Upper lobe of left lung (tissue), 4 donors: ENCODE results near the gene APCDD1.

Experiments used
- POLR2A ChIP-seq, 4 donors: fragments of 450-650 bp; IDR thresholded peaks; one replicate each; pipeline ENCODE4 v1.5.1; 2016 to 2017; ENCODE audit warnings: antibody characterized with exemption in 4 of 4, mild to moderate bottlenecking in 2 of 4
- TF ChIP-seq, protein P1 (sequence below), 6 experiments: fragments of 450-650 bp in 4 of 6; fragments of 200-600 bp in 2 of 6; sonication (generic) in 2 of 6; IDR thresholded peaks; one replicate each; pipeline ENCODE4 v1.5.1; 2016 to 2019; ENCODE audit warnings: antibody characterized with exemption in 6 of 6

DNA sequence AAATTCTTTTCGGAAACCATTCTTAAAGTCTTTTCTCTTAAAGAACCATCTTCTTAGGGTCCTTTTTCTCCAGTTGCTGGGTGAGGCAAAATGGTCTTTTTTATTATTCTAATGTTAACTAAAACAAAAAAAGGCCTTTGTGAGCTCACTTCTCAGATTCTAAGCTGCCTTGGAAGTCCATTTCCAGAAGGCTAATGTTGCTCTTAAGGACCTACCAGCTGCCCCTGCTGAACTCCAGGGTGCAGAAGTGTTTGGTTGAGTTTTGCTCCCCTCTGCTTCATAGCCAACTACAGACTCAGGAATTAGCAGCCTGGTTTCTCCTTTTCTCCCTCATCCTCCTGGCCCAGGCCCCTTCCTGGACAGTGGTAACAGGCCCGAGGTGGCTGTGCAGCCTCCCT is 23.4 kb downstream of the APCDD1 start:
- TF ChIP-seq, protein P1, sequence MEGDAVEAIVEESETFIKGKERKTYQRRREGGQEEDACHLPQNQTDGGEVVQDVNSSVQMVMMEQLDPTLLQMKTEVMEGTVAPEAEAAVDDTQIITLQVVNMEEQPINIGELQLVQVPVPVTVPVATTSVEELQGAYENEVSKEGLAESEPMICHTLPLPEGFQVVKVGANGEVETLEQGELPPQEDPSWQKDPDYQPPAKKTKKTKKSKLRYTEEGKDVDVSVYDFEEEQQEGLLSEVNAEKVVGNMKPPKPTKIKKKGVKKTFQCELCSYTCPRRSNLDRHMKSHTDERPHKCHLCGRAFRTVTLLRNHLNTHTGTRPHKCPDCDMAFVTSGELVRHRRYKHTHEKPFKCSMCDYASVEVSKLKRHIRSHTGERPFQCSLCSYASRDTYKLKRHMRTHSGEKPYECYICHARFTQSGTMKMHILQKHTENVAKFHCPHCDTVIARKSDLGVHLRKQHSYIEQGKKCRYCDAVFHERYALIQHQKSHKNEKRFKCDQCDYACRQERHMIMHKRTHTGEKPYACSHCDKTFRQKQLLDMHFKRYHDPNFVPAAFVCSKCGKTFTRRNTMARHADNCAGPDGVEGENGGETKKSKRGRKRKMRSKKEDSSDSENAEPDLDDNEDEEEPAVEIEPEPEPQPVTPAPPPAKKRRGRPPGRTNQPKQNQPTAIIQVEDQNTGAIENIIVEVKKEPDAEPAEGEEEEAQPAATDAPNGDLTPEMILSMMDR (IDR thresholded peaks at IDR 0.05), result no peak
- no peak for TF ChIP-seq POLR2A (IDR thresholded peaks at IDR 0.05)
